Uterus (tissue), 4 donors: ENCODE results near the gene UBR7. TPM values are rescaled to one million over a fixed set of nuclear protein-coding genes. Genes with fewer than 3 reads are reported as not detected.

ENCODE experiments used
- DNase-seq, 2 donors: peaks; one replicate each; pipeline ENCODE4 v3.0.0-alpha.2; 2019 to 2020
- H3K27ac ChIP-seq, 2 donors: fragments of 200-600 bp; sonication (generic); 1 replicate in 1 of 2; 2 replicates in 1 of 2; pipeline ENCODE4 v1.5.1; 2016 to 2018
- H3K27me3 ChIP-seq, 2 donors: fragments of 200-600 bp; sonication (generic); one replicate each; pipeline ENCODE4 v1.5.1; 2018 to 2019; ENCODE audit warnings: control low read depth in 1 of 2
- H3K36me3 ChIP-seq, 2 donors: fragments of 200-600 bp; sonication (generic); one replicate each; pipeline ENCODE4 v1.5.1; 2019; ENCODE audit warnings: control low read depth in 1 of 2
- H3K4me1 ChIP-seq, 2 donors: fragments of 200-600 bp; sonication (generic); one replicate each; pipeline ENCODE4 v1.5.1; 2018 to 2019; ENCODE audit warnings: control low read depth in 1 of 2
- H3K4me3 ChIP-seq, 2 donors: fragments of 200-600 bp; sonication (generic); 1 replicate in 1 of 2; 2 replicates in 1 of 2; pipeline ENCODE4 v1.5.1; 2018 to 2019; ENCODE audit warnings: mild to moderate bottlenecking in 1 of 2
- H3K9me3 ChIP-seq, 2 donors: fragments of 200-600 bp; sonication (generic); one replicate each; pipeline ENCODE4 v1.5.1; 2019; ENCODE audit warnings: control low read depth in 1 of 2
- CTCF ChIP-seq, 4 experiments: fragments of 200-600 bp in 2 of 4; fragments of 450-650 bp in 2 of 4; sonication (generic) in 2 of 4; IDR thresholded peaks; one replicate each; pipeline ENCODE4 v1.5.1; 2016 to 2019; ENCODE audit warnings: antibody characterized with exemption in 4 of 4, mild to moderate bottlenecking in 2 of 4, moderate library complexity in 1 of 4
- POLR2A ChIP-seq, 2 donors: fragments of 450-650 bp; IDR thresholded peaks; one replicate each; pipeline ENCODE4 v1.6.1; 2016; ENCODE audit warnings: antibody characterized with exemption in 2 of 2, mild to moderate bottlenecking in 1 of 2, moderate library complexity in 1 of 2
- intact Hi-C: fragments of 100-400 bp; cut with DNase I; formaldehyde crosslinking; loops from one replicate; pipeline ENCODE4 v1.15.1; 2023; ENCODE audit warnings: low total_unique reads
- total RNA-seq, 4 donors: library from RNA; depleted of rRNA in 3 of 4; stranded (reverse); fragments of >200 nt in 3 of 4; gene quantifications; one replicate each; pipeline versions ENCODE4 v1.1.0 to v1.2.4, GENCODE V29; 2014 to 2023
- donor health status: DM: yes; HTN: yes; CAD: no.

UBR7 gene
- total RNA-seq, 4 donors from 2014 or later: 15.6 to 55.2 (median 33.1) TPM

GRCh38 chr14:93266127-93266526, 59.1 kb downstream of the UBR7 start:
- no peak for TF ChIP-seq POLR2A (IDR thresholded peaks at IDR 0.05)
- no peak for TF ChIP-seq CTCF (IDR thresholded peaks at IDR 0.05)
- Histone ChIP-seq H3K36me3 (no peaks in the 10 kb centered on the region), H3K9me3 (no peaks in the 10 kb centered on the region), H3K27ac (no peak overlapping the region), H3K4me3 (no peak overlapping the region), H3K27me3 (no peaks in the 10 kb centered on the region), H3K4me1 (no peaks in the 10 kb centered on the region)
- DNase-seq: no peak
- intact Hi-C loops: no loop called here

GRCh38 chr14:93267149-93267711, 60.2 kb downstream of the UBR7 start:
- Histone ChIP-seq H3K36me3 (no peaks in the 10 kb centered on the region), H3K9me3 (no peaks in the 10 kb centered on the region), H3K4me1 (no peaks in the 10 kb centered on the region), H3K27ac (no peak overlapping the region), H3K27me3 (no peaks in the 10 kb centered on the region), H3K4me3 (no peak overlapping the region)
- intact Hi-C loops: no loop called here
- no peak for TF ChIP-seq POLR2A (IDR thresholded peaks at IDR 0.05)
- no peak for TF ChIP-seq CTCF (IDR thresholded peaks at IDR 0.05)
- DNase-seq: no peak

- H3K36me3 ChIP-seq: no peaks in the 10 kb centered on the region
- no peak overlapping the region for H3K27ac ChIP-seq
- no peak overlapping the region for H3K4me3 ChIP-seq
- no peaks in the 10 kb centered on the region for H3K27me3 ChIP-seq
- H3K9me3 ChIP-seq: no peaks in the 10 kb centered on the region
- TF ChIP-seq POLR2A (IDR thresholded peaks at IDR 0.05): no peak
- no peak for TF ChIP-seq CTCF (IDR thresholded peaks at IDR 0.05)
- no peak for DNase-seq
- intact Hi-C loops: no loop called here
- no peaks in the 10 kb centered on the region for H3K4me1 ChIP-seq
Observed at GRCh38 chr14:93268406-93268805, 61.4 kb downstream of the UBR7 start.

GRCh38 chr14:93269341-93270068, 62.4 kb downstream of the UBR7 start:
- Histone ChIP-seq H3K4me3 (no peak overlapping the region), H3K4me1 (no peaks in the 10 kb centered on the region), H3K9me3 (no peaks in the 10 kb centered on the region), H3K27ac (no peak overlapping the region), H3K27me3 (no peaks in the 10 kb centered on the region), H3K36me3 (no peaks in the 10 kb centered on the region)
- TF ChIP-seq POLR2A (IDR thresholded peaks at IDR 0.05): no peak
- no peak for TF ChIP-seq CTCF (IDR thresholded peaks at IDR 0.05)
- intact Hi-C loops: no loop called here
- no peak for DNase-seq

GRCh38 chr14:93271111-93271510, 64.1 kb downstream of the UBR7 start:
- Histone ChIP-seq H3K9me3 (no peaks in the 10 kb centered on the region), H3K27ac (no peak overlapping the region), H3K36me3 (no peaks in the 10 kb centered on the region), H3K27me3 (no peaks in the 10 kb centered on the region), H3K4me3 (no peak overlapping the region), H3K4me1 (no peaks in the 10 kb centered on the region)
- DNase-seq: no peak
- intact Hi-C loops: no loop called here
- TF ChIP-seq POLR2A (IDR thresholded peaks at IDR 0.05) (no peak), CTCF (IDR thresholded peaks at IDR 0.05) (no peak)
